NT2/D1 (cell line): ENCODE results near the gene TMEM86A.

ENCODE experiments used
- SUZ12 ChIP-seq: IDR thresholded peaks from 2 replicates; pipeline ENCODE4 v1.6.1; 2011; ENCODE audit not compliant: insufficient read length, insufficient read depth; ENCODE audit errors: extremely low read depth
- YY1 ChIP-seq: IDR thresholded peaks from 2 replicates; pipeline ENCODE4 v1.6.1; 2011; ENCODE audit not compliant: insufficient read length, insufficient read depth
- ZNF274 ChIP-seq: IDR thresholded peaks from 2 replicates; pipeline ENCODE4 v1.6.1; 2011; ENCODE audit warnings: mild to moderate bottlenecking, low read depth, low read length

GRCh38 chr11:18704698-18705097 is 6.1 kb downstream of the TMEM86A start:
- TF ChIP-seq ZNF274, result no peak
- no peak for TF ChIP-seq YY1
- no peak for TF ChIP-seq SUZ12
